ENCODE results near the gene CFAP77.

DNA sequence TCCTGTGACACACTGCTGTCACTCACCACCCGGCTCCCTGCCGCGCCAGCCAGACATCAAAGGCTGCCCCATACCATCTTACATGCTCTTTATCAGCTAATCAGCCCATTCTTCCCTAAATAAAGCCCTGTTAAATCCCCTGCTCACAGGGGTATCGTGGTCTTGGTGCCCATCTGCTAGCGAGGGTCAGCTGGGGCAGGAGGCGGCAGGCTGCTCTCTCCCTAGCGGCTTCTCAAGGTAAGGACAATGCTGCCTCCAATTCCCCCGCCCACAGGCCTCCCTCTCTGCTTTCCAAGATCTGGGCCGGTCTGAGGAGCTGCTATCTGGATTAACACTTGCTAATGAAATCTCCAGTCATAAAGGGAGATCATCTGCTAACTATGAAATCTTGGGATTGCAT lies 199.2 kb downstream of the CFAP77 start:
- TF ChIP-seq, protein P1, sequence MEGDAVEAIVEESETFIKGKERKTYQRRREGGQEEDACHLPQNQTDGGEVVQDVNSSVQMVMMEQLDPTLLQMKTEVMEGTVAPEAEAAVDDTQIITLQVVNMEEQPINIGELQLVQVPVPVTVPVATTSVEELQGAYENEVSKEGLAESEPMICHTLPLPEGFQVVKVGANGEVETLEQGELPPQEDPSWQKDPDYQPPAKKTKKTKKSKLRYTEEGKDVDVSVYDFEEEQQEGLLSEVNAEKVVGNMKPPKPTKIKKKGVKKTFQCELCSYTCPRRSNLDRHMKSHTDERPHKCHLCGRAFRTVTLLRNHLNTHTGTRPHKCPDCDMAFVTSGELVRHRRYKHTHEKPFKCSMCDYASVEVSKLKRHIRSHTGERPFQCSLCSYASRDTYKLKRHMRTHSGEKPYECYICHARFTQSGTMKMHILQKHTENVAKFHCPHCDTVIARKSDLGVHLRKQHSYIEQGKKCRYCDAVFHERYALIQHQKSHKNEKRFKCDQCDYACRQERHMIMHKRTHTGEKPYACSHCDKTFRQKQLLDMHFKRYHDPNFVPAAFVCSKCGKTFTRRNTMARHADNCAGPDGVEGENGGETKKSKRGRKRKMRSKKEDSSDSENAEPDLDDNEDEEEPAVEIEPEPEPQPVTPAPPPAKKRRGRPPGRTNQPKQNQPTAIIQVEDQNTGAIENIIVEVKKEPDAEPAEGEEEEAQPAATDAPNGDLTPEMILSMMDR (IDR thresholded peaks at IDR 0.05) = no peak
- TF ChIP-seq POLR2A (IDR thresholded peaks at IDR 0.05) (no peak), POLR2AphosphoS5 (IDR thresholded peaks at IDR 0.05; ENCODE audit: insufficient read depth in 1 of 2, low read depth in 1 of 2) (no peak)
